Measurements from ENCODE around the gene PRKN.
"Not testable (repeated sequence)": the region's sequence is repeated elsewhere in the genome, so short reads cannot be mapped to it uniquely, and the experiment has no call there.

Gene PRKN

GRCh38 chr6:161880056-161880455 is 847.5 kb downstream of the PRKN start:
- FAIRE-seq: no peak

GRCh38 chr6:161876231-161876630 is 851.3 kb downstream of the PRKN start:
- FAIRE-seq: no peak

GRCh38 chr6:161870236-161870901 is 857.2 kb downstream of the PRKN start:
- no peak for FAIRE-seq

GRCh38 chr6:161869491-161869890 is 858.1 kb downstream of the PRKN start:
- FAIRE-seq: no peak

- FAIRE-seq: no peak
Observed at GRCh38 chr6:161866570-161866969, 861.0 kb downstream of the PRKN start.

- not testable (repeated sequence) for FAIRE-seq
Observed at GRCh38 chr6:161861061-161861460, 866.5 kb downstream of the PRKN start.

GRCh38 chr6:161853657-161854056 is 873.9 kb downstream of the PRKN start:
- FAIRE-seq: no peak

- not testable (repeated sequence) for FAIRE-seq
Observed at GRCh38 chr6:161851486-161851885, 876.1 kb downstream of the PRKN start.

GRCh38 chr6:161850562-161850961 is 877.0 kb downstream of the PRKN start:
- FAIRE-seq: no peak

- no peak for FAIRE-seq
Observed at GRCh38 chr6:161847628-161848027, 879.9 kb downstream of the PRKN start.

GRCh38 chr6:161844804-161845203 is 882.8 kb downstream of the PRKN start:
- FAIRE-seq: no peak

- FAIRE-seq: no peak
Observed at GRCh38 chr6:161843066-161843465, 884.5 kb downstream of the PRKN start.

- no peak for FAIRE-seq
Observed at GRCh38 chr6:161840380-161840779, 887.2 kb downstream of the PRKN start.

GRCh38 chr6:161838306-161839035 is 889.1 kb downstream of the PRKN start:
- FAIRE-seq: no peak

- FAIRE-seq: no peak
Observed at GRCh38 chr6:161837854-161838253, 889.7 kb downstream of the PRKN start.

- FAIRE-seq: no peak
Observed at GRCh38 chr6:161837449-161837735, 890.2 kb downstream of the PRKN start.

- peak; percentile 85 for FAIRE-seq
Observed at GRCh38 chr6:161836643-161837448, 890.7 kb downstream of the PRKN start.

- FAIRE-seq: no peak
Observed at GRCh38 chr6:161835500-161836215, 891.9 kb downstream of the PRKN start.

GRCh38 chr6:161834426-161834825 is 893.1 kb downstream of the PRKN start:
- FAIRE-seq: no peak

GRCh38 chr6:161833099-161833860 is 894.3 kb downstream of the PRKN start:
- FAIRE-seq: no peak

- no peak for FAIRE-seq
Observed at GRCh38 chr6:161832622-161833021, 894.9 kb downstream of the PRKN start.

- FAIRE-seq: no peak
Observed at GRCh38 chr6:161830866-161831616, 896.5 kb downstream of the PRKN start.

All from A204.1 (cell line).